K562 (cell line): ENCODE measurements around the gene TEP1. TPM values are rescaled to one million over a fixed set of nuclear protein-coding genes. Genes with fewer than 3 reads are reported as not detected.
A peak's percentile ranks its signal among the peaks of the same experiment; 100 is the strongest.

ENCODE experiments used
- BRD4 ChIP-seq: fragments of 200-600 bp; sonication (generic); IDR thresholded peaks from 2 replicates; pipeline ENCODE4 v1.6.1; 2017; ENCODE audit warnings: inconsistent platforms
- HDAC1 ChIP-seq, 2 experiments: fragments of 450-650 bp; IDR thresholded peaks; 2 replicates each; pipeline ENCODE4 v1.6.1; 2016 to 2017; ENCODE audit warnings: inconsistent platforms in 1 of 2, mild to moderate bottlenecking in 1 of 2, moderate library complexity in 1 of 2
- HDAC2 ChIP-seq: fragments of 450-650 bp; IDR thresholded peaks from 2 replicates; pipeline ENCODE4 v1.6.1; 2016; ENCODE audit warnings: mild to moderate bottlenecking
- HIVEP1 ChIP-seq: fragments of 250-450 bp; sonication (Bioruptor Pico); IDR thresholded peaks from 2 replicates; pipeline ENCODE4 v1.4.0; 2020; ENCODE audit warnings: mild to moderate bottlenecking
- JUND ChIP-seq, 2 experiments: IDR thresholded peaks; 2 replicates in 1 of 2; 3 replicates in 1 of 2; pipeline ENCODE4 v1.6.1; 2011; ENCODE audit warnings: borderline replicate concordance in 2 of 2, low read depth in 2 of 2, low read length in 2 of 2, improper control_type of control experiment in 1 of 2, missing biosample characterization in 1 of 2, missing genetic modification characterization in 1 of 2, missing genetic modification reagents in 1 of 2
- KDM5B ChIP-seq: fragments of 200-600 bp; sonication (generic); IDR thresholded peaks from 2 replicates; pipeline ENCODE4 v1.6.1; 2012; ENCODE audit warnings: low read depth, mild to moderate bottlenecking, moderate library complexity, low read length, control low read depth, inconsistent platforms; ENCODE audit not compliant: insufficient replicate concordance
- NBN ChIP-seq: fragments of 450-650 bp; IDR thresholded peaks from 2 replicates; pipeline ENCODE4 v1.6.1; 2016; ENCODE audit warnings: low read depth, mild to moderate bottlenecking
- NR2C1 ChIP-seq, 2 experiments: fragments of 450-650 bp; IDR thresholded peaks; 2 replicates each; pipeline ENCODE4 v1.6.1; 2017; ENCODE audit warnings: mild to moderate bottlenecking in 2 of 2, antibody characterized with exemption in 1 of 2, inconsistent platforms in 1 of 2, missing compliant biosample characterization in 1 of 2, missing genetic modification characterization in 1 of 2
- NR2C2 ChIP-seq, 2 experiments: fragments of 200-800 bp in 1 of 2; sonication (Bioruptor generic) in 1 of 2; sonication (generic) in 1 of 2; formaldehyde crosslinking in 1 of 2; IDR thresholded peaks; 2 replicates each; pipeline versions ENCODE4 v1.6.1 to v1.8.0; 2016 to 2022; ENCODE audit warnings: mild to moderate bottlenecking in 1 of 2, missing compliant biosample characterization in 1 of 2, missing genetic modification characterization in 1 of 2, missing genetic modification reagents in 1 of 2
- RBM22 ChIP-seq: fragments of 200-400 bp; formaldehyde crosslinking; IDR thresholded peaks from 2 replicates; pipeline ENCODE4 v1.6.1; 2018; ENCODE audit warnings: low read length, low read depth; ENCODE audit not compliant: poor library complexity, severe bottlenecking
- SIN3B ChIP-seq: fragments of 450-650 bp; IDR thresholded peaks from 2 replicates; pipeline ENCODE4 v1.6.1; 2017; ENCODE audit warnings: low read depth, mild to moderate bottlenecking, moderate library complexity
- SP1 ChIP-seq: sonication (generic); formaldehyde crosslinking; IDR thresholded peaks from 2 replicates; pipeline ENCODE4 v1.8.1; 2022; ENCODE audit warnings: mild to moderate bottlenecking, missing genetic modification reagents
- TGIF2 ChIP-seq: sonication (generic); formaldehyde crosslinking; IDR thresholded peaks from 2 replicates; pipeline ENCODE4 v1.8.1; 2022; ENCODE audit warnings: mild to moderate bottlenecking, missing genetic modification reagents, moderate library complexity
- ZKSCAN1 ChIP-seq: fragments of 150-350 bp; IDR thresholded peaks from 2 replicates; pipeline ENCODE4 v1.6.1; 2016; ENCODE audit warnings: low read depth, low read length
- ZSCAN32 ChIP-seq: fragments of 450-650 bp; formaldehyde crosslinking; IDR thresholded peaks from 2 replicates; pipeline ENCODE4 v1.4.0; 2020; ENCODE audit warnings: mild to moderate bottlenecking, moderate library complexity
- polyA plus RNA-seq, 8 experiments: library from polyadenylated mRNA; depleted of rRNA in 4 of 8; stranded (reverse) in 5 of 8; unstranded in 3 of 8; fragments of >200 nt; fragmentation: Nextera tagmentation in 2 of 8; fragmentation: Illumina TruSeq in 1 of 8; extraction: Ambion mirVana in 2 of 8; extraction: Trizol in 1 of 8; gene quantifications; 2 replicates each; pipeline versions ENCODE4 v1.2.1 to v1.2.3, GENCODE V29; 2011 to 2014; ENCODE audit warnings: inconsistent platforms in 1 of 8, missing spikeins in 1 of 8
- total RNA-seq, 7 experiments: library from RNA; depleted of rRNA in 6 of 7; stranded (reverse); fragments of >200 nt in 6 of 7; fragmentation: Illumina TruSeq in 2 of 7; extraction: Trizol in 2 of 7; gene quantifications; 2 replicates each; pipeline versions ENCODE4 v1.2.1 to v1.2.3, GENCODE V29; 2011 to 2021; ENCODE audit warnings: low replicate concordance in 1 of 7
- TF ChIP-seq, protein P1 (sequence below): sonication (generic); formaldehyde crosslinking; IDR thresholded peaks from 2 replicates; pipeline ENCODE4 v1.4.0; 2020; ENCODE audit warnings: mild to moderate bottlenecking, missing genetic modification reagents
- TF ChIP-seq, protein P2 (sequence below), 2 experiments: fragments of 250-450 bp in 1 of 2; fragments of 450-650 bp in 1 of 2; sonication (Bioruptor Pico) in 1 of 2; IDR thresholded peaks; 2 replicates each; pipeline versions ENCODE4 v1.6.1 to v1.8.0; 2016 to 2021; ENCODE audit warnings: mild to moderate bottlenecking in 2 of 2, moderate library complexity in 2 of 2, missing compliant biosample characterization in 1 of 2, missing genetic modification characterization in 1 of 2
- TF ChIP-seq, protein P3 (sequence below): sonication (generic); formaldehyde crosslinking; IDR thresholded peaks from 2 replicates; pipeline ENCODE4 v1.8.0; 2023; ENCODE audit warnings: mild to moderate bottlenecking, missing genetic modification reagents
- TF ChIP-seq, protein P4 (sequence below): fragments of 250-450 bp; sonication (Bioruptor Pico); IDR thresholded peaks from 2 replicates; pipeline ENCODE4 v1.5.1; 2021; ENCODE audit warnings: mild to moderate bottlenecking

The TEP1 gene
- total and polyA plus RNA-seq, 9 of the 15 experiments (the other 6 are each of a cell fraction or from before 2014, with no cell fraction given), result 1.0 to 12.2 (median 7.1) TPM

DNA sequence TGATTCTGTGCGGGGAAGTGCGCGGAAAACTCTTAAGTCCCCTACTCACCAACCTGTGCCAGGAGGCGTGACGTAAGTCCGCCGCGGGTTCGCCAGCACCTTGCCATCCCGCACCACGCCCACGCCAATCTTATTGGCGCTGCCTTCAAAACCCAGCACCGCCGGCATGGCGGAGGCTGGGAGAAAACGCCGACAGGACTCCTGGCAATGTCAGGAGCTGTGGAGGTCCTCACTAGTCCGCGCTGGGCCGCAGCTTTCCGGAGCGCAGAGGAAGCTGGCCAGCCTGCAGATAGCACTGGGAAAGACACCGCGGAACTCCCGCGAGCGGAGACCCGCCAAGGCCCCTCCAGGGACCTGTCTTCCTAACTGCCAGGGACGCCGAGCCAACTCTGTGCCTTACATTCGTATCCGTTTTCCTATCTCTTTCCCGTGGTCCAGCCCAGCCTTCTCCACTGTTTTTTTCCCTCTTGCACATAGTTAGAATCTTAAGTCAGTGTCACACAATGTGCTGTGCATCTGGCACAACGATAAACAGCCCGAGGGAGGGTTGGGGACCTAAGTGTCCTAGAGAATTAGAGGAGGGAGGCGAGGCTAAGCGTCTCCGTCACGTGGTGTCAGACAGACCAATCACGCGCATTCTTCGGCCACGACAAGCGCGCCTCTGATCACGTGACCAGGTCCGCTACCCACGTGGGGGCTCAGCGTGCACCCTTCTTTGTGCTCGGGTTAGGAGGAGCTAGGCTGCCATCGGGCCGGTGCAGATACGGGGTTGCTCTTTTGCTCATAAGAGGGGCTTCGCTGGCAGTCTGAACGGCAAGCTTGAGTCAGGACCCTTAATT, 41.4 kb upstream of the TEP1 start, which contains the start of the genes APEX1 and OSGEP (continued):
- TF ChIP-seq BRD4 (no peak), ZKSCAN1 (peak; percentile 75; the same call in 1 of the 2 replicates), NBN (peak; percentile 52; the same call in 1 of the 2 replicates), RBM22 (no peak), SP1 (CRISPR knock-in tag) (peak; percentile 62), NR2C1 (IDR thresholded peaks at IDR 0.05) (peak; percentile 73; the same call in 1 of the 2 replicates), NR2C1 (tag; IDR thresholded peaks at IDR 0.05) (no peak), NR2C2 (CRISPR knock-in tag; IDR thresholded peaks at IDR 0.05) (no peak), NR2C2 (tag; IDR thresholded peaks at IDR 0.05) (peak; percentile 69), HIVEP1 (CRISPR knock-in tag) (0 out of 2 replicates have a peak, but pooled peaks have one; percentile 61), KDM5B (peak; percentile 69), HDAC1 (IDR thresholded peaks at IDR 0.05) (peak in 1 of 2 experiments; percentile 96; a peak in 2 of 4 replicates), HDAC2 (peak; percentile 88; the same call in 1 of the 2 replicates), TGIF2 (CRISPR knock-in tag) (no peak), ZSCAN32 (CRISPR knock-in tag) (no peak), JUND (IDR thresholded peaks at IDR 0.05; ENCODE audit: borderline replicate concordance, low read depth, low read length) (peak; percentile 36), JUND (tag; IDR thresholded peaks at IDR 0.05; ENCODE audit: borderline replicate concordance, low read depth, low read length) (no peak; the same call in 1 of the 3 replicates), SIN3B (peak; percentile 49; the same call in 1 of the 2 replicates)
- TF ChIP-seq, protein P1, sequence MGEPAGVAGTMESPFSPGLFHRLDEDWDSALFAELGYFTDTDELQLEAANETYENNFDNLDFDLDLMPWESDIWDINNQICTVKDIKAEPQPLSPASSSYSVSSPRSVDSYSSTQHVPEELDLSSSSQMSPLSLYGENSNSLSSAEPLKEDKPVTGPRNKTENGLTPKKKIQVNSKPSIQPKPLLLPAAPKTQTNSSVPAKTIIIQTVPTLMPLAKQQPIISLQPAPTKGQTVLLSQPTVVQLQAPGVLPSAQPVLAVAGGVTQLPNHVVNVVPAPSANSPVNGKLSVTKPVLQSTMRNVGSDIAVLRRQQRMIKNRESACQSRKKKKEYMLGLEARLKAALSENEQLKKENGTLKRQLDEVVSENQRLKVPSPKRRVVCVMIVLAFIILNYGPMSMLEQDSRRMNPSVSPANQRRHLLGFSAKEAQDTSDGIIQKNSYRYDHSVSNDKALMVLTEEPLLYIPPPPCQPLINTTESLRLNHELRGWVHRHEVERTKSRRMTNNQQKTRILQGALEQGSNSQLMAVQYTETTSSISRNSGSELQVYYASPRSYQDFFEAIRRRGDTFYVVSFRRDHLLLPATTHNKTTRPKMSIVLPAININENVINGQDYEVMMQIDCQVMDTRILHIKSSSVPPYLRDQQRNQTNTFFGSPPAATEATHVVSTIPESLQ (CRISPR knock-in tag), result 0 out of 2 replicates have a peak, but pooled peaks have one; percentile 59
- TF ChIP-seq, protein P2, sequence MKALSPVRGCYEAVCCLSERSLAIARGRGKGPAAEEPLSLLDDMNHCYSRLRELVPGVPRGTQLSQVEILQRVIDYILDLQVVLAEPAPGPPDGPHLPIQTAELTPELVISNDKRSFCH (CRISPR knock-in tag; IDR thresholded peaks at IDR 0.05), result no peak
- TF ChIP-seq, protein P2 (tag; IDR thresholded peaks at IDR 0.05), result peak; percentile 83
- TF ChIP-seq, protein P3, sequence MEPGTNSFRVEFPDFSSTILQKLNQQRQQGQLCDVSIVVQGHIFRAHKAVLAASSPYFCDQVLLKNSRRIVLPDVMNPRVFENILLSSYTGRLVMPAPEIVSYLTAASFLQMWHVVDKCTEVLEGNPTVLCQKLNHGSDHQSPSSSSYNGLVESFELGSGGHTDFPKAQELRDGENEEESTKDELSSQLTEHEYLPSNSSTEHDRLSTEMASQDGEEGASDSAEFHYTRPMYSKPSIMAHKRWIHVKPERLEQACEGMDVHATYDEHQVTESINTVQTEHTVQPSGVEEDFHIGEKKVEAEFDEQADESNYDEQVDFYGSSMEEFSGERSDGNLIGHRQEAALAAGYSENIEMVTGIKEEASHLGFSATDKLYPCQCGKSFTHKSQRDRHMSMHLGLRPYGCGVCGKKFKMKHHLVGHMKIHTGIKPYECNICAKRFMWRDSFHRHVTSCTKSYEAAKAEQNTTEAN, result no peak
- TF ChIP-seq, protein P4, sequence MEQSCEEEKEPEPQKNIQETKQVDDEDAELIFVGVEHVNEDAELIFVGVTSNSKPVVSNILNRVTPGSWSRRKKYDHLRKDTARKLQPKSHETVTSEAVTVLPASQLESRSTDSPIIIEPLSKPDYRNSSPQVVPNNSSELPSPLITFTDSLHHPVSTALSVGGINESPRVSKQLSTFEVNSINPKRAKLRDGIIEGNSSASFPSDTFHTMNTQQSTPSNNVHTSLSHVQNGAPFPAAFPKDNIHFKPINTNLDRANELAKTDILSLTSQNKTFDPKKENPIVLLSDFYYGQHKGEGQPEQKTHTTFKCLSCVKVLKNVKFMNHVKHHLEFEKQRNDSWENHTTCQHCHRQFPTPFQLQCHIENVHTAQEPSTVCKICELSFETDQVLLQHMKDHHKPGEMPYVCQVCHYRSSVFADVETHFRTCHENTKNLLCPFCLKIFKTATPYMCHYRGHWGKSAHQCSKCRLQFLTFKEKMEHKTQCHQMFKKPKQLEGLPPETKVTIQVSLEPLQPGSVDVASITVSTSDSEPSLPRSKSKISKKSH (CRISPR knock-in tag), result no peak
